AG04450 (cell line): ENCODE results near the gene POMT1. TPM values are rescaled to one million over a fixed set of nuclear protein-coding genes. Genes with fewer than 3 reads are reported as not detected.
A peak's percentile ranks its signal among the peaks of the same experiment; 100 is the strongest.
"Not testable (repeated sequence)": the region's sequence is repeated elsewhere in the genome, so short reads cannot be mapped to it uniquely, and the experiment has no call there.

ENCODE experiments used
- CTCF ChIA-PET: fragments of 300-600, 350-600 bp; formaldehyde crosslinking; extraction: SDS; loops from one replicate; lab custom pipeline; 2022; ENCODE audit warnings: antibody characterized with exemption, inconsistent platforms; lab: Charles Lee
- POLR2A ChIA-PET: fragments of 350-600 bp; formaldehyde crosslinking; extraction: SDS; loops from one replicate; lab custom pipeline; 2021; ENCODE audit warnings: antibody characterized with exemption, inconsistent platforms; lab: Yijun Ruan, JAX
- DNase-seq: peaks from one replicate; pipeline ENCODE4 v3.0.0-alpha.2; 2011; ENCODE audit warnings: low read depth, low spot score
- H3K27ac ChIP-seq: one replicate; pipeline ENCODE4 v1.5.1; 2012; ENCODE audit warnings: low read depth, low read length, control low read depth
- H3K27me3 ChIP-seq: one replicate; pipeline ENCODE4 v1.6.0; 2012; ENCODE audit warnings: low read length; ENCODE audit not compliant: control insufficient read depth, insufficient read depth
- H3K4me3 ChIP-seq: 2 replicates; pipeline ENCODE4 v1.5.1; 2011; ENCODE audit warnings: mild to moderate bottlenecking, low read depth, low read length, control low read depth
- H3K9me3 ChIP-seq: 2 replicates; pipeline ENCODE4 v1.5.1; 2012; ENCODE audit warnings: low read length; ENCODE audit not compliant: control insufficient read depth, insufficient read depth
- polyA plus RNA-seq: library from polyadenylated mRNA; depleted of rRNA; stranded (reverse); fragments of >200 nt; gene quantifications from 2 replicates; pipeline ENCODE4 v1.2.3, GENCODE V29; 2011
- TF ChIP-seq, protein P1 (sequence below): IDR thresholded peaks from 2 replicates; pipeline ENCODE4 v1.5.1; 2011; ENCODE audit warnings: low read depth, low read length, control low read depth, inconsistent platforms

POMT1 gene
- polyA plus RNA-seq, 1 experiment: 23.8 TPM

GRCh38 chr9:131503626-131504465 lies 1.1 kb downstream of the POMT1 start:
- POLR2A ChIA-PET: interaction anchor here (0.5 to 0.6 kb wide), 2 partner anchors 82 to 161 kb away, joined by 3 read pairs; no protein-coding TSS in a partner anchor
- peaks cover 5% of the 10 kb centered on the region; the same call in 1 of the 2 replicates for H3K9me3 ChIP-seq
- peak overlapping the region; percentile 85 for H3K4me3 ChIP-seq
- TF ChIP-seq, protein P1, sequence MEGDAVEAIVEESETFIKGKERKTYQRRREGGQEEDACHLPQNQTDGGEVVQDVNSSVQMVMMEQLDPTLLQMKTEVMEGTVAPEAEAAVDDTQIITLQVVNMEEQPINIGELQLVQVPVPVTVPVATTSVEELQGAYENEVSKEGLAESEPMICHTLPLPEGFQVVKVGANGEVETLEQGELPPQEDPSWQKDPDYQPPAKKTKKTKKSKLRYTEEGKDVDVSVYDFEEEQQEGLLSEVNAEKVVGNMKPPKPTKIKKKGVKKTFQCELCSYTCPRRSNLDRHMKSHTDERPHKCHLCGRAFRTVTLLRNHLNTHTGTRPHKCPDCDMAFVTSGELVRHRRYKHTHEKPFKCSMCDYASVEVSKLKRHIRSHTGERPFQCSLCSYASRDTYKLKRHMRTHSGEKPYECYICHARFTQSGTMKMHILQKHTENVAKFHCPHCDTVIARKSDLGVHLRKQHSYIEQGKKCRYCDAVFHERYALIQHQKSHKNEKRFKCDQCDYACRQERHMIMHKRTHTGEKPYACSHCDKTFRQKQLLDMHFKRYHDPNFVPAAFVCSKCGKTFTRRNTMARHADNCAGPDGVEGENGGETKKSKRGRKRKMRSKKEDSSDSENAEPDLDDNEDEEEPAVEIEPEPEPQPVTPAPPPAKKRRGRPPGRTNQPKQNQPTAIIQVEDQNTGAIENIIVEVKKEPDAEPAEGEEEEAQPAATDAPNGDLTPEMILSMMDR: no peak
- no peak overlapping the region for H3K27ac ChIP-seq
- CTCF ChIA-PET: interaction anchor here (0.6 to 1.1 kb wide), 3 partner anchors 22 to 237 kb away, joined by 3 to 4 read pairs (median 4); no protein-coding TSS in a partner anchor
- no peaks in the 10 kb centered on the region for H3K27me3 ChIP-seq
- no peak for DNase-seq

DNA sequence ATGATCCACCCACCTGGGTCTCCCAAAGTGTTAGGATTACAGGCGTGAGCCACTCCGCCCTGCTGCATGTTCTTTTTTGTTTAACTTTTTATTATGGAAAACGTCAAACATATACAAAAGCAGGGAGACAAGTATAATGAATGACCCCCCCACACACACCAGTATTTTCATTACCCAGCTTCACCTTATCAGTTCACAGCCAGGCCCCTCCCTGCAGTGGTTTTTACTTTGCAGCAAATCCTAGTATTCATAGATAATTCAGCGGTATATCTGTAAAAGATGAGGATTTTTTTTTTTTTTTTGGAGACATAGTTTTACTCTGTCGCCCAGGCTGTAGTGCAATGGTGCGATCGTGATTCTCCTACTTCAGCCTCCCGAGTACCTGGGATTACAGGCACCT lies 2.3 kb downstream of the POMT1 start:
- CTCF ChIA-PET: no interaction called here
- no peak for DNase-seq
- H3K9me3 ChIP-seq: peaks cover 5% of the 10 kb centered on the region; the same call in 1 of the 2 replicates
- no peaks in the 10 kb centered on the region for H3K27me3 ChIP-seq
- POLR2A ChIA-PET: no interaction called here
- H3K27ac ChIP-seq: no peak overlapping the region
- H3K4me3 ChIP-seq: no peak overlapping the region
- TF ChIP-seq, protein P1: no peak

DNA sequence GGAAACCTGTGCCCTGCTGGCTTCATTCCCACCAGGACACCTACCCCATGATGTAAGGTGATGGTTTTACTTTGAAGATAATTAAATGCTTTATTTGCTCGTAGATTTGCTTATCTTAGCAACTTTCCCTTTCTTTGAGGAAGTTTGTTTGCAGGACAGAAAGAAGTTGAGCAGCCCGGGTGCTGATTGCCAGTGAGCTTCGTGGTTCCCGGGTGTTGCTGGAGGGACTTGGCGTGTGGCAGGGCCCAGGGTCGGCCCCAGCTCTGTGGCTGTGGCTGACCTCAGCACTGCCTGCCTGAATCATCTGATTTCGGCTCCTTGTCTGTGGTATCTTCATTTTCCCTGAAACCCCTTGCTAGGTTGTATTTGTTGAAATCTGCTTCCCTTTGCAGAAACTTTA lies 8.7 kb downstream of the POMT1 start:
- no peaks in the 10 kb centered on the region for H3K27me3 ChIP-seq
- no peak overlapping the region for H3K4me3 ChIP-seq
- peaks cover 3% of the 10 kb centered on the region; the same call in 1 of the 2 replicates for H3K9me3 ChIP-seq
- TF ChIP-seq, protein P1: no peak
- CTCF ChIA-PET: no interaction called here
- DNase-seq: no peak
- no peak overlapping the region for H3K27ac ChIP-seq
- POLR2A ChIA-PET: no interaction called here

GRCh38 chr9:131511880-131512279 lies 9.2 kb downstream of the POMT1 start:
- Histone ChIP-seq H3K27ac (no peak overlapping the region), H3K27me3 (no peaks in the 10 kb centered on the region), H3K4me3 (no peak overlapping the region), H3K9me3 (peaks cover 3% of the 10 kb centered on the region)
- DNase-seq: no peak
- ChIA-PET CTCF (no interaction called here), POLR2A (no interaction called here)
- TF ChIP-seq, protein P1: no peak

GRCh38 chr9:131513177-131513576 lies 10.5 kb downstream of the POMT1 start:
- Histone ChIP-seq H3K4me3 (no peak overlapping the region), H3K27me3 (no peaks in the 10 kb centered on the region), H3K27ac (no peak overlapping the region), H3K9me3 (peaks cover 3% of the 10 kb centered on the region)
- ChIA-PET CTCF (no interaction called here), POLR2A (no interaction called here)
- TF ChIP-seq, protein P1: no peak
- DNase-seq: no peak

GRCh38 chr9:131515559-131516031 lies 12.9 kb downstream of the POMT1 start:
- H3K9me3 ChIP-seq, H3K4me3 ChIP-seq, POLR2A ChIA-PET, H3K27me3 ChIP-seq, DNase-seq, H3K27ac ChIP-seq, CTCF ChIA-PET: not testable (repeated sequence)
